OCI-LY3 (cell line): ENCODE results near the gene GSTT2B.
"Not testable (repeated sequence)": the region's sequence is repeated elsewhere in the genome, so short reads cannot be mapped to it uniquely, and the experiment has no call there.

Experiments used
- H2AFZ ChIP-seq: fragments of 200-600, 300-600 bp; shearing (Covaris generic); 2 replicates; pipeline ENCODE4 v1.6.0; 2014; ENCODE audit warnings: antibody characterized with exemption, low read depth, low read length
- H3K27ac ChIP-seq: fragments of 200-600, 300-600 bp; sonication (generic); 2 replicates; pipeline ENCODE4 v1.5.1; 2014; ENCODE audit warnings: mild to moderate bottlenecking, low read length, moderate library complexity, mixed read lengths
- H3K27me3 ChIP-seq: fragments of 200-600, 300-600 bp; sonication (generic); 2 replicates; pipeline ENCODE4 v1.6.1; 2014; ENCODE audit warnings: low read depth, low read length, mixed read lengths
- H3K36me3 ChIP-seq: fragments of 200-600, 300-600 bp; sonication (generic); replicated peaks from 2 replicates; pipeline ENCODE3; 2014; ENCODE audit warnings: low read depth, low read length, mixed read lengths
- H3K4me1 ChIP-seq: fragments of 300-600, 200-600 bp; sonication (generic); 2 replicates; pipeline ENCODE4 v1.6.1; 2014; ENCODE audit warnings: low read length, mixed read lengths
- H3K4me2 ChIP-seq: fragments of 200-600, 300-600 bp; sonication (generic); 2 replicates; pipeline ENCODE4 v1.6.1; 2014; ENCODE audit warnings: low read length, mixed read lengths
- H3K4me3 ChIP-seq: fragments of 300-600, 200-600 bp; sonication (generic); 2 replicates; pipeline ENCODE4 v1.5.1; 2014; ENCODE audit warnings: antibody characterized with exemption, mild to moderate bottlenecking, low read length, moderate library complexity
- H3K79me2 ChIP-seq: fragments of 300-600, 200-600 bp; shearing (Covaris generic); 2 replicates; pipeline ENCODE4 v1.6.1; 2014; ENCODE audit warnings: mild to moderate bottlenecking, low read length, mixed read lengths
- H3K9ac ChIP-seq: fragments of 300-600, 200-600 bp; shearing (Covaris generic); 2 replicates; pipeline ENCODE4 v1.6.0; 2014; ENCODE audit warnings: mild to moderate bottlenecking, low read length, moderate library complexity
- H3K9me3 ChIP-seq: fragments of 200-600, 300-600 bp; shearing (Covaris generic); 2 replicates; pipeline ENCODE4 v1.6.1; 2014; ENCODE audit warnings: low read length, mixed read lengths; ENCODE audit not compliant: insufficient read depth
- H4K20me1 ChIP-seq: fragments of 200-600, 300-600 bp; sonication (generic); 2 replicates; pipeline ENCODE4 v1.6.1; 2016; ENCODE audit warnings: low read length, mixed read lengths; ENCODE audit not compliant: insufficient read depth
- CTCF ChIP-seq: fragments of 200-600, 300-600 bp; sonication (generic); IDR thresholded peaks from 2 replicates; pipeline ENCODE4 v1.5.1; 2014; ENCODE audit warnings: antibody characterized with exemption, low read length, low read depth
- EZH2phosphoT487 ChIP-seq: fragments of 200-600 bp; shearing (Covaris generic); IDR thresholded peaks from 2 replicates; pipeline ENCODE4 v1.6.1; 2018; ENCODE audit warnings: antibody characterized with exemption, mixed run types, low read depth

Gene GSTT2B

DNA sequence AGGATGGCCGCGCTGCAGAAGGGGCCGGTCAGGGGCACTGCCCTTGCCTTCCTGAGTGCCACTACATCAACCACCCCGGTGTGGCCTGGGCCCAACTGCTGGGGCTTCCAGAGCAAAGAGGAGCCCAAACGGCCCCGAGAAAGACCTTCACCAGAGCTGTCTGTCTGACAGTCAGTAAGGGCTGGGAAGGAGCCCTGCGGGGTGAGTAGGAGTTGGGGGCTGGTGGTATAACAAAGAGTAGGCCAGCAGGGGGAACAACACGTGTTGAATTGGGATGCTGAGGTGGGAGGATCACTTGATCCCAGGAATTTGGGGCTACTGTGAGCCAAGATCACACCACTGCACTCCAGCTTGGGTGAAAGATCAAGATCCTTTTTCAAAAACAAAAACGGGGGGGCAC is 40.3 kb upstream of the GSTT2B start:
- Histone ChIP-seq H3K79me2 (no peaks in the 10 kb centered on the region), H3K36me3 (no peaks in the 10 kb centered on the region), H2AFZ (no peak overlapping the region), H3K9me3 (no peaks in the 10 kb centered on the region), H3K9ac (no peak overlapping the region), H3K27me3 (no peaks in the 10 kb centered on the region), H3K4me1 (peaks cover 3% of the 10 kb centered on the region), H4K20me1 (no peaks in the 10 kb centered on the region), H3K4me2 (no peak overlapping the region), H3K4me3 (no peak overlapping the region), H3K27ac (no peak overlapping the region)
- TF ChIP-seq CTCF (no peak), EZH2phosphoT487 (no peak)

GRCh38 chr22:23999779-24000178 is 38.8 kb upstream of the GSTT2B start:
- not testable (repeated sequence) for H3K4me2 ChIP-seq, H3K27ac ChIP-seq, H3K4me1 ChIP-seq, H3K9ac ChIP-seq, H3K9me3 ChIP-seq, H4K20me1 ChIP-seq, H3K4me3 ChIP-seq, H3K36me3 ChIP-seq, H3K27me3 ChIP-seq, H2AFZ ChIP-seq, H3K79me2 ChIP-seq

DNA sequence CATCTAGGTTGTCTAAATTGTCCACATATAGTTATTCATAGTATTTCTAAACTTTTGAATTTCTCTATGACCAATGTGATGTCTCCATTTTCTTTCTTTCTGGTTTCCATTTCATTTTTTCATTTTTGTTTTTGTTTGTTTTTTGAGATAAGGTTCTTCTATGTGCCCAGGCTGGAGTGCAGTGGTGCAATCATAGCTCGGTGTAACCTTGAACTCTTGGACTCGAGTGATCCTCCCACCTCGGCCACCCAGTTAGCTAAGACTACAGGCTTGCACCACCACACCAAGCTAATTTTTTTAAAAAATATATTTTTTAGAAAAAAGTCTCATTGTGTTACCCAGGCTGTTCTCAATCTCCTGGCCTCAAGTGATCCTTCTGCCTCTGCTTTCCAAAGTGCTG is 36.1 kb upstream of the GSTT2B start:
- no peaks in the 10 kb centered on the region for H4K20me1 ChIP-seq
- H3K4me1 ChIP-seq = peaks cover 8% of the 10 kb centered on the region
- no peaks in the 10 kb centered on the region for H3K27me3 ChIP-seq
- TF ChIP-seq EZH2phosphoT487 (no peak), CTCF (no peak)
- no peaks in the 10 kb centered on the region for H3K9me3 ChIP-seq
- H3K27ac ChIP-seq = no peak overlapping the region
- H3K36me3 ChIP-seq = no peaks in the 10 kb centered on the region
- no peak overlapping the region for H3K4me3 ChIP-seq
- H2AFZ ChIP-seq = no peak overlapping the region
- no peak overlapping the region for H3K4me2 ChIP-seq
- no peaks in the 10 kb centered on the region for H3K79me2 ChIP-seq
- no peak overlapping the region for H3K9ac ChIP-seq

GRCh38 chr22:23993581-23994177 is 32.7 kb upstream of the GSTT2B start:
- H2AFZ ChIP-seq, H3K9ac ChIP-seq, H3K79me2 ChIP-seq, H4K20me1 ChIP-seq, H3K4me2 ChIP-seq, H3K4me1 ChIP-seq, H3K27me3 ChIP-seq, H3K36me3 ChIP-seq, H3K9me3 ChIP-seq, H3K27ac ChIP-seq, H3K4me3 ChIP-seq: not testable (repeated sequence)

GRCh38 chr22:23993080-23993479 is 32.1 kb upstream of the GSTT2B start:
- H3K27me3 ChIP-seq, H3K36me3 ChIP-seq, H3K27ac ChIP-seq, H4K20me1 ChIP-seq, H3K9me3 ChIP-seq, H3K79me2 ChIP-seq, H2AFZ ChIP-seq, H3K4me3 ChIP-seq, H3K9ac ChIP-seq, H3K4me1 ChIP-seq, H3K4me2 ChIP-seq: not testable (repeated sequence)

GRCh38 chr22:23989583-23990244 is 28.7 kb upstream of the GSTT2B start:
- not testable (repeated sequence) for H3K4me2 ChIP-seq, H3K4me3 ChIP-seq, H3K27ac ChIP-seq, H3K27me3 ChIP-seq, H3K36me3 ChIP-seq, H4K20me1 ChIP-seq, H2AFZ ChIP-seq, H3K9ac ChIP-seq, H3K4me1 ChIP-seq, H3K79me2 ChIP-seq, H3K9me3 ChIP-seq

GRCh38 chr22:23986538-23987178 is 25.7 kb upstream of the GSTT2B start:
- not testable (repeated sequence) for H2AFZ ChIP-seq, H3K79me2 ChIP-seq, H3K4me3 ChIP-seq, H3K27me3 ChIP-seq, H4K20me1 ChIP-seq, H3K36me3 ChIP-seq, H3K27ac ChIP-seq, H3K9ac ChIP-seq, H3K4me1 ChIP-seq, H3K4me2 ChIP-seq, H3K9me3 ChIP-seq

DNA sequence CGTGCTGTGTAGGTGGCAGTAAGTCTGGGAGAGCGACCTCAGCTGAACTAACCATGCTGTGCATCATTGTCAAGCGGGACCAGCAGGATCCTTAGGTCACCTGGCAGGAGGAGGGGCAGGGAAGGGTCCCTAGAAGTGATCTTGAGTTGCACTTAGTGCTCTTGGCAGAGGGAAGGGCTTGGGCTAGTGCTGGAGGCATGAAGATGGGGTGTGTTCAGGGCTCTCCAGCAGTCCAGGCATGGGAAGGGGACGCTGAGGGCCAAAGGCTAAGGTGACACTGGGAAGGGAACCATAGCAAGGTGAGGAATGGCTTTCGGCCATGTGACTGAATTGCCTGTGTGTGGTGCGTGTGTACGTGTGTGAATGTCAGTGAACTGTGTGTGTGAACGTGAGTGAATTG is 25.1 kb upstream of the GSTT2B start:
- H3K9me3 ChIP-seq, H4K20me1 ChIP-seq, H3K36me3 ChIP-seq, H2AFZ ChIP-seq, H3K79me2 ChIP-seq, H3K27me3 ChIP-seq, H3K27ac ChIP-seq, H3K9ac ChIP-seq, H3K4me1 ChIP-seq, H3K4me2 ChIP-seq, H3K4me3 ChIP-seq: not testable (repeated sequence)
